Caco-2 (cell line): ENCODE data around the gene NOL12. TPM values are rescaled to one million over a fixed set of nuclear protein-coding genes. Genes with fewer than 3 reads are reported as not detected.

Experiments
- BruUV-seq: library from RNA; stranded (reverse); fragments of 400-500 nt; replicated peaks from 2 replicates; lab custom pipeline; 2021; lab: Mats Ljungman, UMichigan
- CTCF ChIA-PET: fragments of 300-600 bp; sonication (Branson Sonifier 250); formaldehyde crosslinking; loops from one replicate; lab custom pipeline; 2022; ENCODE audit warnings: antibody characterized with exemption; lab: Charles Lee
- POLR2A ChIA-PET: fragments of 300-600 bp; sonication (Branson Sonifier 250); formaldehyde crosslinking; loops from one replicate; lab custom pipeline; 2022; ENCODE audit warnings: antibody characterized with exemption; lab: Charles Lee
- DNase-seq, 2 experiments: peaks; one replicate each; pipeline versions ENCODE4 v3.0.0 to v3.0.0-alpha.2; 2020 to 2022
- H3K27me3 ChIP-seq: replicated peaks from 2 replicates; pipeline ENCODE4 v1.6.0; 2011; ENCODE audit warnings: low read length; ENCODE audit not compliant: control insufficient read depth, insufficient read depth
- H3K36me3 ChIP-seq: 2 replicates; pipeline ENCODE4 v1.5.1; 2011; ENCODE audit warnings: low read length; ENCODE audit not compliant: control insufficient read depth, insufficient read depth
- H3K4me1 ChIP-seq: fragments of 250-450 bp; sonication (Bioruptor Pico); 2 replicates; pipeline ENCODE4 v1.5.1; 2020; ENCODE audit warnings: mild to moderate bottlenecking
- H3K4me3 ChIP-seq: 2 replicates; pipeline ENCODE4 v1.5.1; 2011; ENCODE audit warnings: low read depth, mild to moderate bottlenecking, control low read depth, low read length
- H3K9me3 ChIP-seq: fragments of 250-450 bp; sonication (Bioruptor Pico); 2 replicates; pipeline ENCODE4 v1.5.1; 2020; ENCODE audit warnings: mild to moderate bottlenecking, moderate library complexity
- H3K27ac Mint-ChIP-seq: one replicate; pipeline ENCODE4 v1.8.0; 2022; ENCODE audit warnings: mixed read lengths; ENCODE audit not compliant: unreplicated experiment
- H3K27me3 Mint-ChIP-seq: one replicate; pipeline ENCODE4 v1.8.0; 2022; ENCODE audit warnings: mixed read lengths; ENCODE audit not compliant: insufficient read depth, unreplicated experiment
- H3K36me3 Mint-ChIP-seq: one replicate; pipeline ENCODE4 v1.8.0; 2022; ENCODE audit warnings: mild to moderate bottlenecking, mixed read lengths; ENCODE audit not compliant: insufficient read depth, unreplicated experiment
- H3K4me1 Mint-ChIP-seq: one replicate; pipeline ENCODE4 v1.8.0; 2022; ENCODE audit warnings: low read depth, mixed read lengths; ENCODE audit not compliant: unreplicated experiment
- H3K4me3 Mint-ChIP-seq: one replicate; pipeline ENCODE4 v1.8.0; 2022; ENCODE audit warnings: mild to moderate bottlenecking, moderate library complexity, mixed read lengths; ENCODE audit not compliant: unreplicated experiment
- H3K9me3 Mint-ChIP-seq: one replicate; pipeline ENCODE4 v1.8.0; 2022; ENCODE audit warnings: mixed read lengths; ENCODE audit not compliant: unreplicated experiment
- CTCF ChIP-seq, 2 experiments: fragments of 200-600 bp in 1 of 2; IDR thresholded peaks; 1 replicate in 1 of 2; 2 replicates in 1 of 2; pipeline versions ENCODE4 v1.5.1 to v1.8.0; 2011 to 2022; ENCODE audit warnings: antibody characterized with exemption in 1 of 2, control low read depth in 1 of 2, inconsistent platforms in 1 of 2, low read depth in 1 of 2, low read length in 1 of 2, mild to moderate bottlenecking in 1 of 2, moderate library complexity in 1 of 2; ENCODE audit not compliant: insufficient read depth in 1 of 2, severe bottlenecking in 1 of 2, unreplicated experiment in 1 of 2
- intact Hi-C: fragments of 100-400 bp; cut with micrococcal nuclease; formaldehyde crosslinking; loops from one replicate; pipeline ENCODE4 v1.10.0; 2022; ENCODE audit not compliant: unreplicated experiment
- total RNA-seq: library from RNA; stranded (reverse); gene quantifications from 2 replicates; pipeline ENCODE4 v1.2.3, GENCODE V29; 2022

Gene NOL12
- total RNA-seq, 1 experiment from 2014 or later, result 20.2 TPM

GRCh38 chr22:37680191-37680851 lies 5.8 kb upstream of the NOL12 start:
- intact Hi-C loops, result loop anchor here (5.0 to 10.0 kb wide), 2 partner anchors 76 to 143 kb away; partner anchors contain the start of gene GGA1
- H3K36me3 ChIP-seq, result no peaks in the 10 kb centered on the region
- H3K9me3 Mint-ChIP-seq, result no peaks in the 10 kb centered on the region
- H3K36me3 Mint-ChIP-seq, result peaks cover 6% of the 10 kb centered on the region
- ChIA-PET CTCF (interaction anchor here (0.9 to 2.0 kb wide), 4 partner anchors 22 to 46 kb away, joined by 3 to 43 read pairs (median 10); partner anchors contain the start of gene PDXP), POLR2A (no interaction called here)
- H3K27ac Mint-ChIP-seq, result no peak overlapping the region
- H3K4me3 Mint-ChIP-seq, result no peak overlapping the region
- TF ChIP-seq CTCF (IDR thresholded peaks at IDR 0.05; ENCODE audit: insufficient read depth in 1 of 2, low read depth in 1 of 2, low read length in 1 of 2, severe bottlenecking in 1 of 2, unreplicated experiment in 1 of 2), result no peak
- peaks cover 7% of the 10 kb centered on the region for H3K4me1 Mint-ChIP-seq
- peaks cover 18% of the 10 kb centered on the region; the same call in 1 of the 2 replicates for H3K4me1 ChIP-seq
- no peaks in the 10 kb centered on the region for H3K27me3 Mint-ChIP-seq
- no TSS peak for BruUV-seq
- H3K9me3 ChIP-seq, result no peaks in the 10 kb centered on the region
- no peaks in the 10 kb centered on the region for H3K27me3 ChIP-seq
- DNase-seq, result no peak
- no peak overlapping the region for H3K4me3 ChIP-seq

- Mint-ChIP-seq H3K4me1 (peaks cover 7% of the 10 kb centered on the region), H3K4me3 (no peak overlapping the region), H3K9me3 (no peaks in the 10 kb centered on the region), H3K27ac (peak overlapping the region; percentile 62), H3K36me3 (peaks cover 9% of the 10 kb centered on the region), H3K27me3 (no peaks in the 10 kb centered on the region)
- Histone ChIP-seq H3K36me3 (no peaks in the 10 kb centered on the region), H3K27me3 (no peaks in the 10 kb centered on the region), H3K9me3 (no peaks in the 10 kb centered on the region), H3K4me1 (peaks cover 21% of the 10 kb centered on the region; the same call in 1 of the 2 replicates), H3K4me3 (no peak overlapping the region)
- no peak for TF ChIP-seq CTCF (IDR thresholded peaks at IDR 0.05; ENCODE audit: insufficient read depth in 1 of 2, low read depth in 1 of 2, low read length in 1 of 2, severe bottlenecking in 1 of 2, unreplicated experiment in 1 of 2)
- ChIA-PET CTCF (interaction anchor here (0.6 to 2.0 kb wide), 10 partner anchors 13 to 131 kb away, joined by 3 to 43 read pairs (median 6); partner anchors contain the start of genes LGALS2 and PDXP), POLR2A (interaction anchor here (1.2 kb wide), 1 partner anchor 38 kb away, joined by 3 read pairs; no protein-coding TSS in a partner anchor)
- BruUV-seq, result no TSS peak
- no peak for DNase-seq
- intact Hi-C loops, result loop anchor here (1.0 to 10.0 kb wide), 3 partner anchors 38 to 144 kb away; partner anchors contain the start of gene GGA1
Measured at GRCh38 chr22:37681001-37681424, 5.1 kb upstream of the NOL12 start.

GRCh38 chr22:37681556-37682049 lies 4.5 kb upstream of the NOL12 start:
- H3K4me1 ChIP-seq, result peaks cover 16% of the 10 kb centered on the region; the same call in 1 of the 2 replicates
- DNase-seq, result peak; percentile 81 to 84
- Mint-ChIP-seq H3K4me1 (peaks cover 3% of the 10 kb centered on the region), H3K27ac (peak overlapping the region; percentile 62), H3K36me3 (peaks cover 15% of the 10 kb centered on the region), H3K27me3 (no peaks in the 10 kb centered on the region), H3K4me3 (no peak overlapping the region), H3K9me3 (no peaks in the 10 kb centered on the region)
- no peak overlapping the region for H3K4me3 ChIP-seq
- no peaks in the 10 kb centered on the region; the same call in 1 of the 2 replicates for H3K27me3 ChIP-seq
- intact Hi-C loops, result loop anchor here (1.0 to 10.0 kb wide), 3 partner anchors 38 to 144 kb away; partner anchors contain the start of gene GGA1
- no peaks in the 10 kb centered on the region for H3K9me3 ChIP-seq
- no TSS peak for BruUV-seq
- ChIA-PET CTCF (interaction anchor here (0.6 to 2.0 kb wide), 10 partner anchors 14 to 132 kb away, joined by 3 to 43 read pairs (median 6); partner anchors contain the start of genes LGALS2 and PDXP), POLR2A (interaction anchor here (0.6 to 1.2 kb wide), 2 partner anchors 39 to 73 kb away, joined by 3 read pairs; partner anchors contain the start of gene GGA1)
- H3K36me3 ChIP-seq, result no peaks in the 10 kb centered on the region
- TF ChIP-seq CTCF (IDR thresholded peaks at IDR 0.05; ENCODE audit: insufficient read depth in 1 of 2, low read depth in 1 of 2, low read length in 1 of 2, severe bottlenecking in 1 of 2, unreplicated experiment in 1 of 2), result peak; percentile 81 to 82
